NK-92 (cell line): ENCODE measurements around the gene KRTAP10-6.
"Not testable (repeated sequence)": the region's sequence is repeated elsewhere in the genome, so short reads cannot be mapped to it uniquely, and the experiment has no call there.

Source experiments
- DNase-seq: peaks from one replicate; lab custom pipeline; 2025; ENCODE audit not compliant: unreplicated experiment; lab: John Stamatoyannopoulos, UW

The KRTAP10-6 gene

DNA sequence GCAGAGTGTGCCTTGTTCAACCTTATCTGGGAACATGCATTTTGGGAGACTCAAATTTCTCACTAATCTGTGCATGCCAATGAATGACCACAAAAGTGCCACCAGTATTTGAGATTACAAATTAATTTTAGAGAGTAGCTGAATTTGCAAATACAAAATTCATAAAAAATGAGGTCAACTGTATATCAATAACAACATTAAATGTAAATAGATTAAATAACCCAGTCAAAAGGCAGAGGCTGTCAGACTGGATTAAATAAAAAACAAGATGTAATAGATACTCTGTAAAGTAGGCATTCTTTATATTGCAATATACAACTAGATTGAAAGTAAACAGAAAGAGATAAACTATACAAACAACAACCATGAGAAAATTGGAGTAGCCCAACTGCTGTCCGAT, 28.2 kb downstream of the KRTAP10-6 start:
- no peak for DNase-seq

DNA sequence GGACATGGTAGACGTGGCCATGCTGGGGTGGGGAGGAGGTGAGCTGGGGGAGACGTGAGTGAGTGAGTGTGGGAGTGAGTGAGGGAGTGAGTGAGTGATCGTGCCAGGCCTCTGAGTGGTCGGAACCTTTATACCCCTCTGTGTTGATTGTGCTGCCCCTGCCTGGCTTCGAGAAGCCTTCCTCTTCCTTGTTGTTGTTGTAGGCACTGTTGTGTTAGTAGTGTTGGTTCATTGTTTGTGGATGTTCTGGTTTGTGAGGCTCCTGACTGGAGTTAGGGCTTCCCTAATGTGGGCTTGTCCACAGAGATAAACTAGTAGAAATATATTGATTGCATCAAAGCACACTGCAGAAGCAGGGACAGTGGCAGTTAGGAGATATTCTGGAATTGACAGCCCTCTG, 33.6 kb downstream of the KRTAP10-6 start, which contains the start of gene KRTAP10-3:
KRTAP10-3 (minus strand) TSS at position 101 of the 400 bp plus-strand sequence; CDS start at position 21, 80 bp downstream.
- DNase-seq: no peak

DNA sequence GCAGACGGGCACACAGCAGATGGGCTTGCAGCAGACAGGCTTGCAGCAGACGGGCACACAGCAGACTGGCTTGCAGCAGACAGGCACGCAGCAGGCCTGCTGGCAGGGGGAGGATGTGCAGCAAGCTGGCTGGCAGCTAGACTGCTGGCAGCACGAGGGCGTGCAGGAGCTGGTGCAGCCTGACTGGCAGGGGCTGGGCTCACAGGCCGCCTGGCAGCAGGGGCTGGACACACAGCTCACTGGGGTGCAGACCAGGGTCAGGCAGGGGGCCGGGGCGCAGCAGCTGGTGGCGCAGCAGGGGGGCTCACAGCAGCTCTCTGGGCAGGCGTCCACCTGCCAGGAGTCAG, 34.0 kb downstream of the KRTAP10-6 start:
- DNase-seq: not testable (repeated sequence)

DNA sequence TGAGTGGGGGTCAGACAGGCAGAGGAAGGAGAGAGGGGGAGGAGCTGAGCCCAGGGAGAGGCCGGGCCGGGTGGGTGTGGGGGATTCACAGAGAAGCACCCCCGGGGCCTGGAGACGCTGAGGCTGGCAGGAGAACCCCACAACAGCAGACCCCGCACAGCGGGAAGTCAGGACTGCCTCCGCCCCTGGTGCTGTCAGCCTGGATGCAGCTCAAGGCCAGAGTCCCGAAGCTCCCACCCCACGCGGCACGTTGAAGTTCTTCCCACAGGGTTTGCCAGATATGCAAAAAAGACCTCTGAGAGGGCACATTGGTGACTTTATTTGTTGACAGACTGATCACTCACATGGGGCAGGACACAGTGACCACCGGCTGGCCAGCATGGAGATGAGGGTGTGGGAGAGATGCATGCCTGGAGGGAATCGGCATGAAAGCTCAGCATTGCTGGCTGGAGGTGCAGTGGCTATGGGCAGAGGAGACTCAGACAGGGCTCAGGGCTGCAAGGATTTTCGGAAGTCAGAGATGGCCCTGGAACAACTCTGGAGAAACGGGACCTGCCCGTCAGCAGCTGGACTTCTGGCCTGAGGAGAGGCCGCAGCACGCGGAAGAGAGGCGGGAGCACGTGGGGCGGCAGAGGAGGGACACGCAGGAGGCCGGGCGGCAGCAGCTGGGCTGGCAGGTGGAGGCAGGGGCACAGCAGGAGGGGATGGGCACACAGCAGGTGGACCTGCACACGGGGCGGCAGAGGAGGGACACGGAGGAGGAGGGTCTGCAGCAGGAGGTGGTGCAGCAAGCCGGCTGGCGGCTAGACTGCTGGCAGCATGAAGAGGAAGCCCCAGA, 34.6 kb downstream of the KRTAP10-6 start:
- no peak for DNase-seq

DNA sequence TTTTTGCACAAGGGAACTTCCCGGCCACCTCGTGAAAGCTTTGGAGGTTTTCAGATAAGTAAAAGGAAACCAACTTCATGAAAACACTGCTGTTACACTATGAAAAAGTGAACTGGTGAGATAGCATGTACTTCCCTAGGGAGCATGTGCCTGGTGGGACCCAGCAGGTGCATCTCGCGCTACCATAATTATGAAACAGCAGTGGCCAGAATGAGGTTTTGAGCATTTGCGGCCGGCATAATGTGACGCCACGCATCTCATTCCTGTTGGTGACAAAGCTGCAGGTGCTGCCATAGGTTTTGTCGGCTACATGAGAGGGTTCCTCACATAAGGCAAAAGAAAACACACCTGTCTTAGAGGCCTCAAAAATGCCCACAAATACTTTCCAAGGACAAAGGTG, 35.4 kb downstream of the KRTAP10-6 start:
- DNase-seq: no peak

DNA sequence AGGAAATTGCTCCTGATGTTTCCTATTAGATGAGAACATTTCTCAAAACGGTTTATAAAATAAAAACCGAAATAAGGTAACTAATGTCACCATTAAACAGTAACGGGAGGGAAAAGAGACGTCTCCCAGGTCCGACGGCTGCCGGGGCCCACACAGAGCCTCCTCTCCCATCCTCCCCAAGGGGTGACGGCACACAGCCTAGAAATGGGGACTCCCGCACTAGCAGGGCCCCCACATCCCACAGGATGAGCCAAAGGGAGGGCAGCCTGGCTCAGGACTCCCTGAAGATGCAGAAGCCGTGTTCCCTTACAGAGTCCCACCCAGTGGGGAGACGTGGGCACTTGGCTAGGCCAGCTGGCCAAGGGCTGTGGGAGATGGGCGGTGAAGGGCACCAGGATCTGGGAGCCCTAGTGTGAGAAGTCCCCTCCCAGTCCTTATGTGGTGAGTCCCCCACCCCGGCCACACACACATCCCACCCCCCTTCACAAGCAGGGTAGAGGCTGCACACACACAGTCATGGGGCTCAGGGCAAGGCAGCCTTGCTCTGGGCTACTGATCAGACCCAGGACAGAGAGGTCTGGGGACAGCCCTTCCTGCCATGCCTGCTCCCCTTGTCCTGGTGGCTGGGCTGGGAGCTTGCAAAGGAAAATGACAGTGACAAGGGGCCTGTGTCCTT, 37.0 kb downstream of the KRTAP10-6 start:
- no peak for DNase-seq

DNA sequence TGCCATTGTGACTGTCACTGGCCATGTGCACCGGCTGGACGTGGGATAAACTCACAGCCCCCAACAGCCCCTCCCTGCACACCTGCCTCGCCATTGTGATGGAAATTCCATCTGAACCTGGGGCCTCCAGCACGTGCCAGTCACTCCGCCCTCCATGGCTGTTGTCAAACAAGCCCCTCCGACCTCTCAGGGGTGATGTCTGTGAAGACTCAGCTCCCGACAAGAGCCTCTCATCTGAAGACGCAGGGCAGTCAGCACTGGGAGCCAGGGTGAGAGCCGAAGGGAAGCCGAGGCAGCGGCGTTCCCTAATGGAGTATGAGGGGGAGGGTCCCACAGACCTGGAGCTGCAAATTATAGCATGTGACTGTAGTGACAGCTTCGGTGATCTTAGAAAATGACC, 39.6 kb downstream of the KRTAP10-6 start:
- DNase-seq: no peak

DNA sequence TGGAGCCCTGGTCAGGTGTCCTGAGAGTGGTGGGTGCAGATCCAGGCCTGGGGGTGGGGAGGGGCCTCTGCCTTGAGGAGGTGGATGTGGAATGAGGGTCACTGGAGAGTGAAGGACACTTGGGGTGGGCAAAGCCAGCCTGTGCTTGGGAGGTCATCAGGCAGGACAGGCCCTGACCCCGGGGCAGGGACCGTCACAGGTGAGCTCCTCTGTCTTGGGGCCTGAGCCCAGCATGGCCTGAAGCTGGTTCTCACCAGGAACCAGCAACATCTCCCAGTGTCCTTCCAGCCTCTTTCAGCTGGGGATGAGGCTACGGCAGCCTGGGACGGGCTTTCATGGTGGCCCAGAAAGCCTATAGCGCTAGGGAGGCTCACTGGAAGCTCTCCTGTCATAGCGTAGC, 40.2 kb downstream of the KRTAP10-6 start:
- no peak for DNase-seq

DNA sequence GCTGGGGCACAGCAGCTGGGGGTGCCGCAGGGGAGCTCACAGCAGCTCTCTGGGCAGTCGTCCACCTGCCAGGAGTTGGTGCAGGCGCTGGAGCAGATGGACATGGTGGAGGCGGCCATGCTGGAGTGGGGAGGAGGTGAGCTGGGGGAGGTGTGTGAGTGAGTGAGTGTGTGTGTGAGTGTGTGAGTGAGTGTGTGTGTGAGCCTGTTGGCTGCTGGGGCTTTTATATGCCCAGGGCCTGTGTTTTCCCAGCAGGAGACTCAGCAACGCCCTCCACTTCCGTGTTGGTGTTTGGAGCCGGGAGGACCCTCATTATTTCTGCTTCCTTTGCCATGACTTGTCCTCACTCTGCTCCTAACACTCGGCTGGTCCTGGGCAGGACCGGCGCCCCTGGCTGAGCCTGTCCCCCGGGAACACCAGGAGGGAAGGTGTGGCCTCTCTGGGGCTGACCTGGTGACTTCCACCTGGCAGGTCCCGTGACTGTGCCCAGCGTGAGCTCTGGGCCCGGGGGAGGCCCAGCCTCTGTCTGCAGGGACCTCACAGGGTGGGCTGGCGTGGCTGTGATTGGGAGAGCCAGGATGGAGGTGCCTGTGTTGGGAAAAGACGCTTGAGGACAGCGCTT, 40.9 kb downstream of the KRTAP10-6 start, which contains the start of gene KRTAP10-2:
KRTAP10-2 (minus strand) TSS at position 166 of the 622 bp plus-strand sequence; CDS start at position 119, 47 bp downstream.
- DNase-seq: no peak

DNA sequence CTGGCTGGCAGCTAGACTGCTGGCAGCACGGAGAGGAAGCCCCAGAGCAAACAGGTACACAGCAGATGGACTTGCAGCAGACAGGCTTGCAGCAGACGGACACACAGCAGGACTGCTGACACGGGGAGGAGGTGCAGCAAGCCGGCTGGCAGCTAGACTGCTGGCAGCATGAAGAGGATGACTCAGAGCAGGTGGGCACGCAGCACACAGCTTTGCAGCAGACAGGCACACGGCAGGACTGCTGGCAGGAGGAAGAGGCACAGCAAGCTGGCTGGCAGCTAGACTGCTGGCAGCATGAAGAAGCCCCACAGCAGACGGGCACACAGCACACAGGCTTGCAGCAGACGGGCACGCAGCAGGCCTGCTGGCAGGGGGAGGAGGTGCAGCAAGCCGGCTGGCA, 41.5 kb downstream of the KRTAP10-6 start:
- DNase-seq: no peak

DNA sequence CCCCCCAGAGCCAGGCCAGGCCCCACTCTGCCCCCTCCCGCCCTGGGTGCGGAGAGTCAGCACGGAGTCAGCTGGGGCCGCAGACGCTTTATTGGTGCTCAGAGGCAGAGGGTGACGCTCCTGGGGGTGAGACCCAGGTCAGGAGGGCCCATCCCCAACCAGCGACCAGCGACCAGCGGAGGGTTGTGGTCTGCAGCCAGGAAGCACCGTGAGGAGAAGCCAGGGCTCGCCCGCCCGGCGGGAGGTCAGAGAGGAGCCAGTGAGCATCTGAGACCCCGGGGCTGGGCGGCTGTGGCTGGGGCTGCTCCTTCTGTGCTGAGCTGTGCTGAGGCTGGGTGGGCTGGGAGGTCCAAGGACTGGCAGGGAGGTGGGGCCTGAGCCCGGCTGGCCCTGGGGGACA, 42.0 kb downstream of the KRTAP10-6 start:
- DNase-seq: not testable (repeated sequence)

DNA sequence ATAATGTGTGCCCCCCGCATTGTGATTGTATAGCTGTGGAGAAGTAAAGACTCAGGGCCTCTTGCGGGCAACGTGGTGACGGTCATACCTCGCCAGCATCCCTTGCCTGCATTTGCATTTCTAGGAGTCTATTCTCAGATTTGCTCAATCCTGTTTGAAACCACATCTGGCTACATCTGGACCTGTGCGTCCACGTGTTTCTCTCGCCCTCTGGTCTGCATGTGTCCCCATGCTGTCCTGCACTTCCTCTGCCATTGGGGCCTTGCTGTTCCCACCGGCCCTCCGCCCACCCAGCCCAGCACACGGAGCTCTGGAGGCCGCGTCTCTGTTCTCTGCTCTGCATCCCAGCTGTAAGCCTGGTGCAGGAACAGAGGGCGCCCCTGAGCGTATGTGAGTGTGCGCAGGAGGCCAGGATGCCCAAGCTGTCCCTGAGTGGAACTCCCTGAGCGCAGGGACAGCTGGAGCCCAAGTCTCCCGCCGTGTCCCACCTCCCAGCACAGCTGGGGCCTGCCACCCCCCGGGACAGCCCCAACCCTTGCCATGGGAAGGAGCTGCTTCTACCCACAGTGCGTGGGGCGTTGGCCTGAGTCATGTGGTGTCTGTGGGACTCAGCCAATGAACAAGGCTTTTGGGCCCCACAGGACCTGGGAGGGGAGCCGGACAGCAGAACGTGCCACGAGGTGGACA, 42.6 kb downstream of the KRTAP10-6 start:
- no peak for DNase-seq

DNA sequence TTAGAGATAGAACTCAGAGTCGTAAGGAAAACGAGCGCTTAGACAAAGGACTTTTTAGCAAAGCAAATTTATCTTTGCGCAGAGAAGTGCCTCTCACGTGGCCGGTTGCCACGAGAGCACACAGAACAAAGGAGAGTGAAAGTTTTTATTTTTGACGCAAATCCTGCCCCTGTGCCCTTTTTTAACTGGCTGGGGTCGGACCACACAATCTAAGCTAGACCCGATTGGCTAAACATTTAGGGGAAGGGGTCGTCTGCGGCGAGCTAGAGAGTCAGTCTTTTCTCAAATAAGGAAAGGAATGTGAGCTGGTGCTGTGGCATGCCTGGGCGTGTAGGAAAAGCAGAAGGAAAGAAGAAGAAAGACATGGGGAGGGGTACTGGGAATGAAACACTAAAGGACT, 43.4 kb downstream of the KRTAP10-6 start:
- DNase-seq: no peak

DNA sequence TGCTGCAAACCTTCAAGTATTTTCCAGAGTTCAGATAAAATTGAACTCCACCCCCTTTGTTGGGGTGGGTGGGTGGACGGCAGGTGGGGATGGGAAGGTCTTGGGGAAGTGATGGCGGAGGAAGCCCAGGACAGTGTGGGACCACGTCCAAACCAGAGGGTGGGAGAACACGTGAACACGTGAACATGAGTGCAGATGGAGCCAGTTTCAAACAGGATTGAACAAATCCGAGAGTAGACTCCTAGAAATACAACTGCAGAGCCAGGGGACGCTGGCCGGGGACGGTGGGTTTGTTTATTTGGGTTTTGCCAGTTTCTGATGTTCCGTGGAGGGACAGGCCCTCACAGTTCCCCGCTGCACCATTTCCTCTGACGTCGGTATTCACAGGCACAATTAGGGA, 43.9 kb downstream of the KRTAP10-6 start:
- DNase-seq: no peak

DNA sequence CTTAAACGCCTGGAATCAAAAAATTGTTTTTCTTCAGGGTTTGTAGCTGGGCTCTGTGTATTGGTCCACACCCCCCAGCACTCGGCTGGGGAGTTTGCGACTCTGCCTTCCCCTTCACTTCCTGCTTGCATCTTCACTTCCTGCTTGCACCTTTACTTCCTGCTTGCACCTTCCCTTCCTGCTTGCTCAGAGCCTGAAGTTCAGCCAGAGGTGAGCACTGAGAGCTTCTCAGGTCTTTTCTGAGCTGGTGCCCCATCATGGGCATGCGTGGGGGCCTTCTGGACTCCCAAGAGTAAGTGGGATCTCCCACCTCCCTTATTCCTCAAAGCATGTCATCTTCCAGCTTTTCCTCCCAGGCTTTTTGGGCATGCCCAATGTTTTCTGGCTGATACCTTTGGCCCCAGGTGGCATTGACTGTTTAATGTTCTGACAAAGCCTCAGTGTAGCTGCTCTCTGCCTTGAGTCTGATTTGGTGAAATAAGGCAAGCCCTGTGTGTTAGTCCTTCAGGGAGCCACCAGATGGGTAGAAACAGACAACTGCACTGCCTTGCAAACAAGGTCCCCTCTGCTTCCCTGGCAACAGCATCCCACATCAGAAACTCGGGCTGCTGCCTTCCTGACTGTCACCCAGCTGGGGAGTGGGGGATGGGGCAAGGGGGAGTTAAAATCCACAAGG, 44.5 kb downstream of the KRTAP10-6 start:
- no peak for DNase-seq

DNA sequence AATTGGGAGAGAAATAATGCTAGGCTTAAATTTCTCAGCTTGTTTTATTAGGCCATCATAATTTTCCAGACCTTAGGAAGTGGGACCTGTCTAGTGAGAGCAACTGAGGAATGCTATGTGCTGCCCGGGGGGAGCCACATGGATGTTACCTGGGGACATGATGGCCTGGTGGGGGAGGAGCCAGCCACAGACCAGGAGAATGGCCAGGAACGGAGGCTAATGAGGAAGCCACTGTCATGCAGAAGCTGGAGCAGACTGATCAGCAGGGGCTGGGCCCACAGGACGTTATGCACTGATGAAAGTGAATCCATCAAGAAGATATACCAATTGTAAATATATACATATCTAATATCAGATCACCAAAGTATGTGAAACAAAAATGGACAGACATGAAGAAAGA, 47.7 kb downstream of the KRTAP10-6 start:
- no peak for DNase-seq

DNA sequence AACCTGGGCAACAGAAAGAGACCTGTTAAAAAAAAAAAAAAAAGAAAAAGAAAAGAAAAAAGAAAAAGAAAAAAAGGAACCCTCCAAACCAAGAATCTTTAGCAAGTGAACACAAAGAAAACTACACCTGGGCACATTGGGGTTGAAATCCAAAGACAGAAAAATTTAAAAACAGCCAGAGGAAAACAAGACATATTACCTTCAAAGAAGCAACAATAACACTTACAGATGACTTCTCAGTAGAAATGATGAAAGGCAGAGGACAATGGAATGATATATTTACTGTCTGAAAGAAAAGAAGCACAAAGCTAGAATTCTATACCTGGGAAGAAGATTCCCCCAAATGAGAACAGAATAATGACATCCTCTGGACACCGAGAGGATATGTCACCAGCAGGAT, 49.6 kb downstream of the KRTAP10-6 start:
- no peak for DNase-seq
